Left cardiac atrium (tissue), 4 donors: ENCODE data around the gene CAPN2. TPM values are rescaled to one million over a fixed set of nuclear protein-coding genes. Genes with fewer than 3 reads are reported as not detected.

Source experiments
- ATAC-seq, 2 donors: fragments of 200-7000 bp; cut with Tn5 transposase; one replicate each; pipeline ENCODE4 v1.9.1; 2020; ENCODE audit warnings: mild to moderate bottlenecking in 2 of 2, moderate library complexity in 2 of 2
- DNase-seq: peaks from one replicate; pipeline ENCODE4 v3.0.0-alpha.2; 2020
- intact Hi-C, 2 donors: fragments of 100-400 bp; cut with DNase I; formaldehyde crosslinking; loops; one replicate each; pipeline versions ENCODE4 v1.14.1 to v1.15.1; 2022 to 2023
- total RNA-seq, 2 donors: library from RNA; stranded (reverse); fragmentation: NEBNext Ultra II Directional; extraction: Animal tissue kit (Norgen Biotek cat#: 25700); gene quantifications; one replicate each; pipeline ENCODE4 v1.2.1, GENCODE V29; 2021
- donor health status: DM: no; HTN: yes; CAD: no.
- donor health status: DM: no; HTN: yes; CAD: no; lungs with severe emphysema.
- donor health status: DM: yes; HTN: yes; CAD: no.
- donor health status: Dilated cardiomyopathy.

Gene CAPN2
- total RNA-seq, 2 donors from 2014 or later: 89.1 to 107 TPM

- intact Hi-C loops: loop anchor here in 1 of 2 donors (5.0 kb wide), 1 partner anchor 34 kb away; no protein-coding TSS in a partner anchor
- ATAC-seq: no peak
- no peak for DNase-seq
These were observed 1.4 kb downstream of the CAPN2 start for GRCh38 chr1:223713546-223714420.

DNA sequence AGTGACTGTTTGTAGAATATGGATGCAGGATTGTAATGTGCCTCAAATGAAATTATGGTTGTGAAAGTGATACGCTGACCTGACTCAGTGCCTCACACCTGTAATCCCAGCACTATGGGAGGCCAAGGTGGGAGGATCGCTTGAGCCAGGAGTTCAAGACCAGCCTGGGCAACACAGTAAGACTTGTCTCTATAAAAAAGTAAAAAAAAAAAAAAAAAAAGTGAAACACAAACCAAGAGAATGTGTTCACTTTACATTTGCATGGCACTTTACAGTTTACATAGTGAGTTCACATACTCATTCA lies 2.0 kb downstream of the CAPN2 start:
- DNase-seq (no peak), ATAC-seq (no peak)
- intact Hi-C loops: loop anchor here in 1 of 2 donors (5.0 kb wide), 1 partner anchor 33 kb away; no protein-coding TSS in a partner anchor

GRCh38 chr1:223714849-223715603 lies 2.7 kb downstream of the CAPN2 start:
- DNase-seq: no peak
- intact Hi-C loops: loop anchor here in 1 of 2 donors (5.0 kb wide), 1 partner anchor 32 kb away; no protein-coding TSS in a partner anchor
- ATAC-seq: peak in 1 of 2 donors; percentile 10

DNA sequence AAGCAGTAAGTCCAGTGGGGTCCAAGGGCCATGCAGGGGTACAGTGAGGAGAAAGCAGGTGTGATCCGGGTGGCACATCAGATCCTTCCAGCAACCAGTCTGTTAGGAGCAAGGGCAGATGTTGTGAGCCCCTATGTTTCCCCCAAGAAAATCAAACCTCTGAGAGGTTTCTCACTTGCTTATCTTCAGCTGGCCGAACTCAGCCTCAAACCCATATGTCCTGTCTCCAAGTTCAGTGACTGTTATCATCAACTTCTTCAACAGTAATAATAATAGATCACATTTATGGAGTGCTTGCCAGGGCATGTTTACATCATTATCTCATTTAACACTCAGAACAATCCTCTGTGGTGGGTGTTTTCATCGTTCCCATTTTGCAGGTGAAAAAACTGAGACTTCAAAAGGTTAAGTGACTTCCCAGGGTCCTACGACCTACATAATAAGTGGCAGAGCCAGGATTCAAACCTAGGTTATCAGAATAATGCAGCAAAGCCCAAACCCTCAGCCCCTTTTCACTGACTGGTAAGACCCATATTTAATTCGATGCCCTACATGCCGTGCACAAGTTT lies 3.3 kb downstream of the CAPN2 start:
- no peak for ATAC-seq
- no peak for DNase-seq
- intact Hi-C loops: no loop called here

GRCh38 chr1:223716302-223716862 lies 4.0 kb downstream of the CAPN2 start:
- intact Hi-C loops: no loop called here
- ATAC-seq: no peak
- no peak for DNase-seq

GRCh38 chr1:223717123-223717522 lies 4.8 kb downstream of the CAPN2 start:
- intact Hi-C loops: no loop called here
- DNase-seq (no peak), ATAC-seq (no peak)

DNA sequence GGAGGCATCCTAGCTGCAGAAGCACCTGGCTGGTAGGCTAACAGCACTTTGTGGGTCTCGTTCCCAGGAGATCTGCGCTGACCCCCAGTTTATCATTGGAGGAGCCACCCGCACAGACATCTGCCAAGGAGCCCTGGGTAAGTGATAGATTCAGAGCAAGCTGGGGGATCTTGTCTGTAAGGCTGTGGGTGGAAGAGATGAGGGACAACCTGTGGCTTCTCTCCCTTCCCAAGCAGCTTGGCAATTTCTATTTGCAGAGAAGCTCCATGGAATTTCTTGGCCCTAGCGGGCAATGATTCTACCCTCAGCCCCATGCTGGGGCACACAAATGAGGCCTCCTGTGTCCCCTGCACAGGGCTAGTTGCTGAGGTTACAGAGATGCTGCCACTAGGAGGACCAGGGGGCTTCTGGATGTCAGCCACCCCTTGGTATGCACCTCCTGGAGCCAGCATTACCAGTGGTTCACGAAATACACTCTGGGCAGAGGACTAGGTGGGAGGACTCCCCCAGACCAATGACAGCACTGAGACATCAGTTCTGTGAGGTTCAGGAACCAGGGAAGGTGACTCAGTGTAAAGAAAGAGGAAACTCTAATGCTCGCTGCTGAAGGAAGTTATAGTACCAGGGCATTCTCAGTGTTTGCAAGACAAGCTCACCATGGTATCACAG lies 5.5 kb downstream of the CAPN2 start:
- no peak for ATAC-seq
- intact Hi-C loops: no loop called here

DNA sequence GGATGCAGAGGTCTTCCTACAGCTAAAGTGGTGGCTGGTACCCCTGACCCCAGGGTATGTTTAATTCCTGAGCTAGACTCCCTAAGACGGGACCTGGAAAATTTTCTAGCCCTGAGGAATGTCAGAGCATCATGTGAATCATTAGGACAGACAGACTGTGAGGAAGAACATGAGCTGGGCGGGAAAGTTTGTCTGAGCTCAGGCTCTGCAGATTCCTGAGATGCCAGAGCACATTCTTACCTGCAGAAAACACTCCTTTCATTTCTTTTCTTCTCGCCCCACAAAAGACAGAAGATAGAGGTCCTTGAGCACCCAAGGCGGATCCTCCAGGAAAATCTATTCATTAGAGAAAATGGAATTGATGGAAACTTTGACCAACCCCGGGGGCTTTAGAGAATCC lies 6.5 kb downstream of the CAPN2 start:
- intact Hi-C loops: no loop called here
- ATAC-seq (no peak), DNase-seq (no peak)

More for the DNA sequence above, 5.5 kb downstream of the CAPN2 start:
- no peak for DNase-seq

DNA sequence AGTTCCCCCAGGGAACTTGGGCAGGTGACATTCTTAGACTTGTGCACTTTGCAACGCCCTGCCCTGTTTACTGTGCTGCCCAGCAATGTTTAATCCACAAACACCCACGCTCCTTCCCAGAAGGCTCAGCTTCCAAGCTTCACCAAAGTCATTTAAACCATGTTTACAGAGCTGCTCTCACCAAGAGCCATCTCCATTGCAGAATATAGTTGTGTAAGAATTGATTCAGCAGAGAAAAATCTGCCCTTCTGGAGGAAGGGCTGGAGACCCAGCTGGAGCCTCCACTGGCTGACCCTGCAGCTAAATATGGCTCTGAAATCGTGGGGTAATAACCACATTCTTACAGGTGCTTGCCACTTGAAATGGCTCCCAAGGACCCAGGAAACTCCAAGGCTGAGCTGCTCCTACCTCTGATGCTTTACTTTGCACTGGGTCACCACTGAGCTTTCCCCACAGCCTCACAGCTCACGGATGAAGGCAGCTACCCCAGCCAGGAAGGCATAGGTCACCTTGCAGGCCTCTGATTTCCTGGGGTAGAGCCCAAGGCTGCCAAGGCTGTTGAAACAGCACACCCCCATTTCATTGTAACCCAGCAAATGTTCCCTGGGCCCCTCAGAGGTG lies 8.7 kb downstream of the CAPN2 start:
- ATAC-seq (peak; percentile 14 to 55), DNase-seq (no peak)
- intact Hi-C loops: no loop called here

DNA sequence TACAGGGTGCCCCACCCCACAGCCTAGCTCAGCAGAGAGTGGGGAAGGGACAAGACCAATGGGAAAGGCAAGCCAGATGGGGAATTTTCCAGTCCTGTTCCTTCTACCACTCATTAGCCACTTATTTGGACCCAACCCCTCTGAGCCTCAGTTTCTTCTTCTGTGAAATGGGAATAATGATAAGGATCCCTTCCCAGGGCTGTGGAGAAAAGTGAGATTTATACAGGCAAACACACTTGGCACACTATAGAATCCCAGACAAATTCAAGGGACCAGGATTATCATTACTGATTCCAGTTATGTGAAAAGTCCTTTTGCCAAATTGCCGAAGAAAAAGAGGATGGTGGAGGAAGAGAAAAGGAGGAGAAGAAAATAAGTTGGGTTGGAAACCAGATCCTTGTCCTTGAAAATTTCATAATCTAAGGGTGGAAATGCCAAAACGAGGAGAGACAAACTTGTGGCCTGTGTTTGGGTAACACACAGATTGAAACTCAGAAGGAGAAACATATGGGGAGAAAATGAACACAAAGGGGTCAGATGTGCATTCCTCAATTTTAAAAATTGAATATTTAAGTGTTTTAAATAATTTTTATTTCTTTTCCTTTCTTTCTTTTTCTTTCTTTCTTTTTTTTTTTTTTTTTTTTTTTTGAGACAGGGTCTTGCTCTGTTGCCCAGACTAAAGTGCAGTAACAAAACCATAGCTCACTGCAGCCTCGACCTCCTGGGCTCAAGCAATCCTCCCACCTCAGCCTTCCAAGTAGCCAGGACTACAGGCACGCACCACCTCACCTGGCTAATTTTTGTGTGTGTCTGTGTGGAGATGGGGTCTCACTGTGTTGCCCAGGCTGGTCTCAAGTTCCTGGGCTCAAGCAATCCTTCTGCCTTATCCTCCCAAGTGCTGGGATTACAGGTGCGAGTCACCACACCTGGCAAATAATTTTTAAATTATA lies 9.6 kb downstream of the CAPN2 start:
- DNase-seq (no peak), ATAC-seq (no peak)
- intact Hi-C loops: no loop called here

DNA sequence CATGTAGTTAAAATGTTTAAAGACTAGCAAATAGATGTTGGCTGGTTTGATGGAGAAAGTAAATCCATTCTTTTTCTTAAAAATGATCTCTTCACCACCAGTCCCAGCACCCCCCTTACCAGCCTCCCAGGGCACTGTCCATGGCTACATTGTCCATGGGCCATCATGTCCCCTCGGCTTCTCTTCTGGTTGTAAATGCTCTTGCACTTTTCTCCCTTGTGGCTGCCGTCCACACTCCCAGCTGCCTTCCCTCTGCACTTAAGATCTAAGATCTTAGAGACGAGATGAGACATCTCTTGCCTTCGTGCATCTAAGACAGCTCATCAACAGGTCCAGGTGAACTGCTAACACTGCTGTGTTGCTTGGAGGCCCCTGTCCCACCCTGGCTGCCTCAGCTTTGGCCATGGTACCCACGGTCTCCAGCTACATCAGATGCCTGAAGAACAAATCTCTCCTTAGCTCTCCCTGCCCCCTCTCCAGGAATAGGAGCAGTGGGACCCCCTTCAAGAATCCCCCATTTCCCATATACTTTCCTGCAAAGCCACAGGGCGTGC lies 11.1 kb downstream of the CAPN2 start:
- ATAC-seq (no peak), DNase-seq (no peak)
- intact Hi-C loops: no loop called here

- intact Hi-C loops: no loop called here
- DNase-seq (no peak), ATAC-seq (no peak)
These were observed 12.0 kb downstream of the CAPN2 start for GRCh38 chr1:223724376-223724775.

DNA sequence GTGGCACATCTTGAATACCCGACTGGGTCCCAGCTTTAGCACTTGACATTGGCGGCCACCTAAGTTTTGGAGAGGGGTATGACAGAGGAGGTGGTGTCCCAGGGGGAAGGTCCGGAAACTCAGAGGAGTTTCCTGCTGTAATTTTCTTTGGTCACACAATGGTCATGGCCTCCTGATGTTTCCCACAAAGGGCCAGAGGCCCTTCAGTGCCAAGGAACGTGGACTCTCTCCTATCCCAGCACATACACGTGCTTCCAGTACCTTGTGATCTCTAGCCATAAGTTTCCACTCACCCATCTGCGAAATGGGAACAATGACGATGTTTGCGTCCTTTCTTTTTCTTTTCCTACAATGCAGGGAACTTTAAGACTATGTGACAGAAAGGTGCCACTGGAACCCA lies 13.2 kb downstream of the CAPN2 start:
- DNase-seq: no peak
- ATAC-seq: no peak
- intact Hi-C loops: no loop called here

DNA sequence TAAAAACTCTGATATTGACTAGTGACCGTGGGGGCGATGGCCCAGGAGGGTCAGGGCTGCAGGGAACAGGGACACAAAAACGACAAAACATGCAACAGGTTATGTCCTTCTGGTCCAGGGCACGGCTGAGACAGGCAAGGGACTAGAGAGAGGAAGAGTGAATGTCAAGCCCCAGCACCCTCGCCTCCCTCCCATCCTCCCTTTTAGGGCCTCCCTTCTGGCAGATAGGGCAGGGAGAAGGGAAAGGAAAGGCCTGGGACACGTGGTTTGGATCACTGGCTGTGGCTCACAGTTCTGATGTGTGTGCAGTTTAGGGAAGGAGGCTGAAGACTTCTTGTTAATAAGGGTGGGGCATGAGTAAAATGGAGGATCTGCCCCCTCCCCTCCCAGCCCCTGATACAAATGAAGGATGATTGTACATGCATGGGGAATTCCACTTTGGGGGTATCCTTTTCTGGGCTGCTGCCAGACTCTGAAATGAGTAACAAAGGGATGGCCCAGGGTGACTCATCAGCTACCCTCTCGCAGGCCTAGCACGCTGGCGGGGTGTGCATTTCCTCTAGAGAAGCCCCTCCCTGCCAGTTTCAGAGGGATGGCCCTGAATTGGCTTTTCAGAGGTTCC lies 14.2 kb downstream of the CAPN2 start:
- intact Hi-C loops: no loop called here
- ATAC-seq: peak; percentile 85 to 92
- peak; percentile 89 for DNase-seq

DNA sequence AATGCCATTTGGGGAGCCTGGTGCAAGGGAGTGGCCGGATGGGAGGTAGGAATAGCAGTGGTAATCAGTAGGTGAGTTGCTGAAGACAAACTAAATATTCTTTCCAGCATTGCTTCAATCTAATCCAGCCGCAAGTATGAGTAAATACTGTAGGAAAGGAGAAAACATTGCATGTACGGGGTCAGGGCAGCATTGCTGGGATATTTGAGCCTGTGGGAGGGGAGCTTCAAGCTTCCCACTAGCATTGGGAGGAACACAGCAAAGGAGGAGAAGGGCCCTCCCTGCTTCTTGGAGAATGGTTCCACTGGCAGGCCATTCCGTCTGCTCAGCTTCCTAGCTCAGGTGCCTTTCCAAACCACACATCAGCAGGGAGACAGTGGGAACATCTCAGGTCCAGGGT lies 15.2 kb downstream of the CAPN2 start:
- ATAC-seq (peak in 1 of 2 donors; percentile 52), DNase-seq (no peak)
- intact Hi-C loops: no loop called here

DNA sequence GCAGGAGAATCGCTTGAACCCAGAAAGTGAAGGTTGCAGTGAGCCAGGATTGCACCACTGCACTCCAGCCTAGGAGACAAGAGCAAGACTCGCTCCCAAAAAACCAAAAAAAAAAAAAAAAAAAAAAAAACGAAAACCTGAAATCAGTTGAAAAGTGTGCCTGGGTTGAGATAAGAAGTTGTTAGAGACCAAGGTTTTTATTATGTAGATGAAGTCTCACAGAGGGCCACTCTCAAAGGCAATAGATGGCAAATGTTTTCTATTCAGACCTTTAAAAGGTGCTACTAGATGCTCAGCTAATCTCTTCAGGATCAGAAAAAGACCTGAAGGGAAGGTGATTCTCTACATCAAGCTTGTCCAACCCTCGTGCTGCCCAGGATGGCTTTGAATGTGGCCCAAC lies 17.6 kb downstream of the CAPN2 start:
- DNase-seq: no peak
- ATAC-seq: no peak
- intact Hi-C loops: no loop called here
